Astrocyte of the cerebellum (primary cell): ENCODE results near the gene SH2D1B.

Source experiments
- DNase-seq: peaks from one replicate; pipeline ENCODE4 v3.0.0-alpha.2; 2011; ENCODE audit warnings: low read depth
- H3K4me3 ChIP-seq: 2 replicates; pipeline ENCODE4 v1.5.1; 2011; ENCODE audit warnings: mild to moderate bottlenecking, low read depth, low read length, moderate library complexity
- CTCF ChIP-seq: IDR thresholded peaks from 2 replicates; pipeline ENCODE4 v1.5.1; 2012; ENCODE audit warnings: low read length, low read depth, moderate library complexity, mild to moderate bottlenecking; ENCODE audit errors: missing control alignments
- in situ Hi-C: cut with HindIII; loops from 2 replicates; pipeline ENCODE4 v1.10.0; 2017; ENCODE audit warnings: low sequenced_read_pairs

Gene SH2D1B

DNA sequence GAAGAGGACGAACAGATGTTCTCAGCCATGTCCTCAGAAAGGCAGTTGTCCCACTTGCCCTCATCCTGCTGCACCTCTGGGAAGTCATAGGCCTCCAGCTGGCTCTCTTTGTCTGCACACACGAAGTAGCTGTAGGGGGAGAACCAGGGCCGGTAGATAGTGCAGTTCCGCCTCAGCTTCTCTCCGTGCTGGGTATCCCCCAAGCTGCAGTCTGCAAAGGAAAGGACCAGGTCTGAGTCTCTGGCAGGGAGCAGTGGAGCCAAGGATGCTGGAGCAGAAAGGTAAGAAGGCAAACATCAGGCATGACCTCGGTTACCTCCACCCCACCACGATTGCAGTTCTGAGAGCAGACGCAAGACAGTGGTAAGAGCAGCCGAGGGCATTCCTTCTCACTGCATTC lies 37.5 kb downstream of the SH2D1B start:
- no peak for TF ChIP-seq CTCF
- no peak overlapping the region for H3K4me3 ChIP-seq
- in situ Hi-C loops, result no loop called here
- DNase-seq, result no peak

- DNase-seq, result peak; percentile 38
- H3K4me3 ChIP-seq, result no peak overlapping the region
- in situ Hi-C loops, result no loop called here
- TF ChIP-seq CTCF, result no peak
Measured at GRCh38 chr1:162373541-162374260, 38.2 kb downstream of the SH2D1B start.

DNA sequence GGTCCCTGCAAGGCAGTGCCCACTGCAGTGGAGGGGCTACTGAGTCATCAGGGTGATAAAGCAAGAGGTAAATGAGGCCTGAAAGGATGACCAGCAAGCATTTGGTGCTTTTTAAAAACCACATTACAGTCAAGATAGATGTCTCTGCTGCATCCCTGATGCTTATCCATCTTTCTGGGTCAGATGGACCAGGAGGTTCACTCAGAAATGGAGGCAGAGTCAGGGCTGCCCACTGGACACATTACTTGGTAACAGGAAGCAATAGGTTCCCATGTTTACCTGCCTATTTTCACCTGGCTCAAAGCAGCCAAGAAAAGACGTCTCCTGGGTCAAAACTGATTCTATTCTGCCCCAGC lies 38.9 kb downstream of the SH2D1B start:
- in situ Hi-C loops, result no loop called here
- no peak for TF ChIP-seq CTCF
- no peak for DNase-seq
- no peak overlapping the region for H3K4me3 ChIP-seq

GRCh38 chr1:162372159-162373071 lies 39.5 kb downstream of the SH2D1B start:
- peak; percentile 8 for TF ChIP-seq CTCF
- DNase-seq, result no peak

GRCh38 chr1:162371611-162372010 lies 40.3 kb downstream of the SH2D1B start:
- DNase-seq, result peak; percentile 47
- no peak overlapping the region for H3K4me3 ChIP-seq
- in situ Hi-C loops, result no loop called here
- TF ChIP-seq CTCF, result no peak

More at GRCh38 chr1:162372159-162373071, 39.5 kb downstream of the SH2D1B start:
- in situ Hi-C loops, result no loop called here
- no peak overlapping the region for H3K4me3 ChIP-seq

GRCh38 chr1:162370721-162371120 lies 41.2 kb downstream of the SH2D1B start:
- no peak for DNase-seq

More at GRCh38 chr1:162370721-162371120, 41.2 kb downstream of the SH2D1B start:
- in situ Hi-C loops, result no loop called here
- H3K4me3 ChIP-seq, result no peak overlapping the region
- TF ChIP-seq CTCF, result no peak
